Small intestine (tissue), 7 donors: ENCODE data around the gene NAALADL2. TPM values are rescaled to one million over a fixed set of nuclear protein-coding genes. Genes with fewer than 3 reads are reported as not detected.

Experiments used
- DNase-seq, 2 donors: peaks; one replicate each; pipeline versions ENCODE4 v3.0.0 to v3.0.0-alpha.2; 2013
- FAIRE-seq: peaks from 2 replicates; lab custom pipeline; 2012; peaks lifted over from hg19 to GRCh38; lab: Jason Lieb, UNC
- H3K27ac ChIP-seq, 3 donors: one replicate each; pipeline ENCODE4 v1.5.1; 2013; ENCODE audit warnings: low read length in 2 of 3, mild to moderate bottlenecking in 2 of 3, control low read depth in 1 of 3, inconsistent platforms in 1 of 3, low read depth in 1 of 3, moderate library complexity in 1 of 3
- H3K27me3 ChIP-seq, 3 donors: one replicate each; pipeline ENCODE4 v1.6.1; 2013; ENCODE audit warnings: low read length in 3 of 3, inconsistent platforms in 1 of 3; ENCODE audit not compliant: control insufficient read depth in 3 of 3, insufficient read depth in 3 of 3
- H3K36me3 ChIP-seq, 3 donors: one replicate each; pipeline ENCODE4 v1.6.1; 2013; ENCODE audit warnings: low read length in 3 of 3, inconsistent platforms in 1 of 3, low read depth in 1 of 3, mild to moderate bottlenecking in 1 of 3, moderate library complexity in 1 of 3; ENCODE audit not compliant: control insufficient read depth in 3 of 3, insufficient read depth in 2 of 3
- H3K4me1 ChIP-seq, 3 donors: one replicate each; pipeline ENCODE4 v1.6.1; 2013; ENCODE audit warnings: low read length in 2 of 3, inconsistent platforms in 1 of 3, low read depth in 1 of 3, mild to moderate bottlenecking in 1 of 3, moderate library complexity in 1 of 3; ENCODE audit not compliant: control insufficient read depth in 3 of 3, insufficient read depth in 2 of 3
- H3K4me3 ChIP-seq, 3 donors: one replicate each; pipeline ENCODE4 v1.5.1; 2013; ENCODE audit warnings: low read length in 3 of 3, control low read depth in 1 of 3, inconsistent platforms in 1 of 3, low read depth in 1 of 3, mild to moderate bottlenecking in 1 of 3, moderate library complexity in 1 of 3
- H3K9me3 ChIP-seq, 2 donors: one replicate each; pipeline ENCODE4 v1.6.1; 2013; ENCODE audit warnings: low read depth in 1 of 2, low read length in 1 of 2; ENCODE audit not compliant: control insufficient read depth in 2 of 2, insufficient read depth in 1 of 2
- WGBS, 3 donors: extraction: QIAGEN DNeasy Blood & Tissue Kit; methylation state at CpG; one replicate each; pipeline ENCODE4 v1.1.7; 2013; 5-methylcytosine and 5-hydroxymethylcytosine counted together
- polyA plus RNA-seq, 4 donors: library from polyadenylated mRNA; stranded (reverse) in 3 of 4; unstranded in 1 of 4; fragments of 200-250 nt in 3 of 4; fragments of 120-200 nt in 1 of 4; gene quantifications; one replicate each; pipeline versions ENCODE4 v1.2.1 to v1.2.3, GENCODE V29; 2013
- donor health status: healthy with polysubstance abuse.
- donor health status: control.
- donor health status: control.
- donor health status: Bipolar disorder and iron deficiency.
- donor health status: healthy.

Gene NAALADL2
- polyA plus RNA-seq, 4 donors = 0.22 to 7.8 (median 0.70) TPM

- 84 to 92% (median 86%) methylated on average over 3 of the region's 3 CpGs for WGBS, 3 donors
- FAIRE-seq (no peak), DNase-seq (no peak)
These were observed 811.4 kb downstream of the NAALADL2 start for GRCh38 chr3:175670557-175670956.

GRCh38 chr3:175672119-175672689 is 813.1 kb downstream of the NAALADL2 start:
- Histone ChIP-seq H3K36me3 (no peaks in the 10 kb centered on the region), H3K4me1 (no peaks in the 10 kb centered on the region), H3K9me3 (no peaks in the 10 kb centered on the region), H3K4me3 (no peak overlapping the region), H3K27me3 (no peaks in the 10 kb centered on the region), H3K27ac (no peak overlapping the region)
- FAIRE-seq = no peak
- DNase-seq = no peak
- WGBS, 3 donors = 59 to 81% (median 75%) methylated on average over 6 of the region's 6 CpGs

More at GRCh38 chr3:175670557-175670956, 811.4 kb downstream of the NAALADL2 start:
- Histone ChIP-seq H3K36me3 (no peaks in the 10 kb centered on the region), H3K4me3 (no peak overlapping the region), H3K9me3 (no peaks in the 10 kb centered on the region), H3K27me3 (no peaks in the 10 kb centered on the region), H3K4me1 (no peaks in the 10 kb centered on the region), H3K27ac (no peak overlapping the region)

- Histone ChIP-seq H3K4me3 (no peak overlapping the region), H3K4me1 (no peaks in the 10 kb centered on the region), H3K27me3 (no peaks in the 10 kb centered on the region), H3K27ac (no peak overlapping the region), H3K9me3 (no peaks in the 10 kb centered on the region), H3K36me3 (no peaks in the 10 kb centered on the region)
- no peak for FAIRE-seq
- DNase-seq = no peak
- WGBS, 3 donors = 84 to 94% (median 87%) methylated on average over 3 of the region's 3 CpGs
These were observed 820.4 kb downstream of the NAALADL2 start for GRCh38 chr3:175679568-175679967.

- 82 to 94% (median 90%) methylated on average over 2 of the region's 2 CpGs for WGBS, 3 donors
- Histone ChIP-seq H3K36me3 (no peaks in the 10 kb centered on the region), H3K4me1 (no peaks in the 10 kb centered on the region), H3K27ac (no peak overlapping the region), H3K27me3 (no peaks in the 10 kb centered on the region), H3K9me3 (no peaks in the 10 kb centered on the region), H3K4me3 (no peak overlapping the region)
- no peak for DNase-seq
- FAIRE-seq = no peak
These were observed 833.1 kb downstream of the NAALADL2 start for GRCh38 chr3:175692256-175692655.

GRCh38 chr3:175695251-175695650 is 836.1 kb downstream of the NAALADL2 start:
- no peak overlapping the region for H3K4me3 ChIP-seq
- WGBS, 3 donors = 36 to 53% (median 44%) methylated on average over 1 of the region's 1 CpG
- H3K9me3 ChIP-seq = no peaks in the 10 kb centered on the region
- H3K36me3 ChIP-seq = no peaks in the 10 kb centered on the region
- FAIRE-seq = no peak
- no peak for DNase-seq
- no peak overlapping the region for H3K27ac ChIP-seq
- no peaks in the 10 kb centered on the region for H3K27me3 ChIP-seq
- no peaks in the 10 kb centered on the region for H3K4me1 ChIP-seq

GRCh38 chr3:175702956-175703355 is 843.8 kb downstream of the NAALADL2 start:
- no peaks in the 10 kb centered on the region for H3K4me1 ChIP-seq
- no peak for FAIRE-seq

GRCh38 chr3:175704366-175705055 is 845.4 kb downstream of the NAALADL2 start:
- Histone ChIP-seq H3K9me3 (no peaks in the 10 kb centered on the region), H3K27me3 (no peaks in the 10 kb centered on the region), H3K4me1 (no peaks in the 10 kb centered on the region), H3K36me3 (no peaks in the 10 kb centered on the region), H3K4me3 (no peak overlapping the region), H3K27ac (no peak overlapping the region)
- peak in 1 of 2 donors; percentile 9 for DNase-seq
- FAIRE-seq = no peak
- 76 to 88% (median 87%) methylated on average over 6 of the region's 6 CpGs for WGBS, 3 donors

More at GRCh38 chr3:175702956-175703355, 843.8 kb downstream of the NAALADL2 start:
- Histone ChIP-seq H3K27me3 (no peaks in the 10 kb centered on the region), H3K36me3 (no peaks in the 10 kb centered on the region), H3K9me3 (no peaks in the 10 kb centered on the region), H3K4me3 (no peak overlapping the region), H3K27ac (no peak overlapping the region)
- DNase-seq = no peak

GRCh38 chr3:175713268-175713667 is 854.1 kb downstream of the NAALADL2 start:
- no peaks in the 10 kb centered on the region for H3K27me3 ChIP-seq
- FAIRE-seq (no peak), DNase-seq (no peak)
- no peak overlapping the region for H3K4me3 ChIP-seq
- no peaks in the 10 kb centered on the region for H3K9me3 ChIP-seq
- no peaks in the 10 kb centered on the region for H3K36me3 ChIP-seq
- no peak overlapping the region for H3K27ac ChIP-seq
- no peaks in the 10 kb centered on the region for H3K4me1 ChIP-seq
